Measurements from ENCODE around the gene FCSK.

GRCh38 chr16:70429888-70430666, 24.3 kb upstream of the FCSK start:
- TF ChIP-seq EZH2 (IDR thresholded peaks at IDR 0.05; ENCODE audit: borderline replicate concordance, insufficient read depth, low read length, poor library complexity, severe bottlenecking) = no peak
- TF ChIP-seq CTCF (IDR thresholded peaks at IDR 0.05; ENCODE audit: poor library complexity, severe bottlenecking) = no peak
- no peak for TF ChIP-seq EP300 (conservative IDR thresholded peaks at IDR 0.05; ENCODE audit: poor library complexity, severe bottlenecking)
